H1 (cell line): Measurements from ENCODE around the gene SHLD2. TPM values are rescaled to one million over a fixed set of nuclear protein-coding genes. Genes with fewer than 3 reads are reported as not detected.

Experiments
- BCL11A ChIP-seq, 2 experiments: IDR thresholded peaks; one replicate each; pipeline ENCODE4 v1.6.1; 2011; ENCODE audit warnings: low read depth in 2 of 2, low read length in 2 of 2, mild to moderate bottlenecking in 2 of 2
- CBX8 ChIP-seq: fragments of 300-800, 300-1000 bp; sonication (generic); IDR thresholded peaks from 2 replicates; pipeline ENCODE4 v1.7.1; 2016; ENCODE audit warnings: low read depth, low read length, borderline replicate concordance
- CTBP2 ChIP-seq: IDR thresholded peaks from 2 replicates; pipeline ENCODE4 v1.7.0; 2011; ENCODE audit warnings: borderline replicate concordance, mild to moderate bottlenecking, moderate library complexity, mixed read lengths, low read length; ENCODE audit not compliant: insufficient read depth, insufficient read length
- EZH2 ChIP-seq: fragments of 200-600 bp; sonication (generic); IDR thresholded peaks from 2 replicates; pipeline ENCODE4 v1.7.1; 2012; ENCODE audit warnings: low read depth, mild to moderate bottlenecking, moderate library complexity, low read length, inconsistent platforms; ENCODE audit not compliant: severe bottlenecking
- HDAC2 ChIP-seq, 2 experiments: fragments of 300-600 bp in 1 of 2; sonication (generic) in 1 of 2; IDR thresholded peaks; 2 replicates each; pipeline ENCODE4 v1.6.1; 2011 to 2012; ENCODE audit warnings: low read depth in 2 of 2, low read length in 2 of 2, mild to moderate bottlenecking in 2 of 2, moderate library complexity in 2 of 2, borderline replicate concordance in 1 of 2, inconsistent platforms in 1 of 2
- RAD21 ChIP-seq, 2 experiments: IDR thresholded peaks in 1 of 2; conservative IDR thresholded peaks in 1 of 2; 2 replicates each; pipeline ENCODE4 v1.6.1; 2011; ENCODE audit warnings: low read depth in 2 of 2, low read length in 2 of 2, improper control_type of control experiment in 1 of 2, inconsistent platforms in 1 of 2, mild to moderate bottlenecking in 1 of 2, moderate library complexity in 1 of 2
- SIRT6 ChIP-seq: IDR thresholded peaks from one replicate; pipeline ENCODE4 v1.7.1; 2012; ENCODE audit warnings: low read length, inconsistent platforms
- SRF ChIP-seq: IDR thresholded peaks from 2 replicates; pipeline ENCODE4 v1.6.1; 2011; ENCODE audit warnings: mild to moderate bottlenecking, low read depth, low read length, moderate library complexity
- TBP ChIP-seq: IDR thresholded peaks from 2 replicates; pipeline ENCODE4 v1.6.1; 2011; ENCODE audit warnings: low read depth, low read length, improper control_type of control experiment
- polyA plus RNA-seq, 7 experiments: library from polyadenylated mRNA; depleted of rRNA in 3 of 7; stranded (reverse) in 5 of 7; unstranded in 2 of 7; fragments of >200 nt in 5 of 7; fragments of 200-250 nt in 2 of 7; gene quantifications; 1 replicate in 5 of 7; 2 replicates in 1 of 7; 4 replicates in 1 of 7; pipeline versions ENCODE4 v1.2.1 to v1.2.3, GENCODE V29; 2011 to 2013; ENCODE audit warnings: missing spikeins in 2 of 7, mixed read lengths in 2 of 7
- total RNA-seq: library from RNA; stranded (reverse); fragmentation: NEBNext Ultra II Directional; extraction: Animal tissue kit (Norgen Biotek cat#: 25700); gene quantifications from 2 replicates; pipeline ENCODE4 v1.2.1, GENCODE V29; 2021
- TF ChIP-seq, protein P1 (sequence below): fragments of 300-600 bp; sonication (generic); IDR thresholded peaks from 2 replicates; pipeline ENCODE4 v1.7.1; 2012; ENCODE audit warnings: low read length, moderate library complexity, mild to moderate bottlenecking, inconsistent platforms; ENCODE audit not compliant: insufficient replicate concordance

SHLD2 gene
- total and polyA plus RNA-seq, 2 of the 8 experiments (the other 6 are each of a cell fraction or from before 2014, with no cell fraction given) = 7.9 to 32.4 TPM

DNA sequence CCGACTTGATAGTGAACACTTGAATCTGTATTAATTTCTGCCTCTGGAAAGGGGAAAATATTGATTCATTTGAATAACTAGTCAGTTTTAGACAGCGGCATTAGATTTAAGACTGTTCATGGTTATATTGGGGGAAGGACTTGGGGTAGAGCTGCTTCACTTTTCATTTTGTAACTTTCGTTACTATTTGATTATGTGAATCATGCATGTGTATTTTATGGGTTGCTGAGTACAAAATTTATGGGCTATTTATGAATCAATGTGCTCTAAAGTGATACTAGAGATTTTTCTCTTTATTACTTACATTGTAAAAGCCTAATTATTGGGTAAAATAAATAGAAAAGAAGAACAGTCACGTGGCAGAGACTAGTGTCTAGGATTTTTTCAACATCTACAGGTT is 5.3 kb upstream of the SHLD2 start (continued):
- TF ChIP-seq, protein P1, sequence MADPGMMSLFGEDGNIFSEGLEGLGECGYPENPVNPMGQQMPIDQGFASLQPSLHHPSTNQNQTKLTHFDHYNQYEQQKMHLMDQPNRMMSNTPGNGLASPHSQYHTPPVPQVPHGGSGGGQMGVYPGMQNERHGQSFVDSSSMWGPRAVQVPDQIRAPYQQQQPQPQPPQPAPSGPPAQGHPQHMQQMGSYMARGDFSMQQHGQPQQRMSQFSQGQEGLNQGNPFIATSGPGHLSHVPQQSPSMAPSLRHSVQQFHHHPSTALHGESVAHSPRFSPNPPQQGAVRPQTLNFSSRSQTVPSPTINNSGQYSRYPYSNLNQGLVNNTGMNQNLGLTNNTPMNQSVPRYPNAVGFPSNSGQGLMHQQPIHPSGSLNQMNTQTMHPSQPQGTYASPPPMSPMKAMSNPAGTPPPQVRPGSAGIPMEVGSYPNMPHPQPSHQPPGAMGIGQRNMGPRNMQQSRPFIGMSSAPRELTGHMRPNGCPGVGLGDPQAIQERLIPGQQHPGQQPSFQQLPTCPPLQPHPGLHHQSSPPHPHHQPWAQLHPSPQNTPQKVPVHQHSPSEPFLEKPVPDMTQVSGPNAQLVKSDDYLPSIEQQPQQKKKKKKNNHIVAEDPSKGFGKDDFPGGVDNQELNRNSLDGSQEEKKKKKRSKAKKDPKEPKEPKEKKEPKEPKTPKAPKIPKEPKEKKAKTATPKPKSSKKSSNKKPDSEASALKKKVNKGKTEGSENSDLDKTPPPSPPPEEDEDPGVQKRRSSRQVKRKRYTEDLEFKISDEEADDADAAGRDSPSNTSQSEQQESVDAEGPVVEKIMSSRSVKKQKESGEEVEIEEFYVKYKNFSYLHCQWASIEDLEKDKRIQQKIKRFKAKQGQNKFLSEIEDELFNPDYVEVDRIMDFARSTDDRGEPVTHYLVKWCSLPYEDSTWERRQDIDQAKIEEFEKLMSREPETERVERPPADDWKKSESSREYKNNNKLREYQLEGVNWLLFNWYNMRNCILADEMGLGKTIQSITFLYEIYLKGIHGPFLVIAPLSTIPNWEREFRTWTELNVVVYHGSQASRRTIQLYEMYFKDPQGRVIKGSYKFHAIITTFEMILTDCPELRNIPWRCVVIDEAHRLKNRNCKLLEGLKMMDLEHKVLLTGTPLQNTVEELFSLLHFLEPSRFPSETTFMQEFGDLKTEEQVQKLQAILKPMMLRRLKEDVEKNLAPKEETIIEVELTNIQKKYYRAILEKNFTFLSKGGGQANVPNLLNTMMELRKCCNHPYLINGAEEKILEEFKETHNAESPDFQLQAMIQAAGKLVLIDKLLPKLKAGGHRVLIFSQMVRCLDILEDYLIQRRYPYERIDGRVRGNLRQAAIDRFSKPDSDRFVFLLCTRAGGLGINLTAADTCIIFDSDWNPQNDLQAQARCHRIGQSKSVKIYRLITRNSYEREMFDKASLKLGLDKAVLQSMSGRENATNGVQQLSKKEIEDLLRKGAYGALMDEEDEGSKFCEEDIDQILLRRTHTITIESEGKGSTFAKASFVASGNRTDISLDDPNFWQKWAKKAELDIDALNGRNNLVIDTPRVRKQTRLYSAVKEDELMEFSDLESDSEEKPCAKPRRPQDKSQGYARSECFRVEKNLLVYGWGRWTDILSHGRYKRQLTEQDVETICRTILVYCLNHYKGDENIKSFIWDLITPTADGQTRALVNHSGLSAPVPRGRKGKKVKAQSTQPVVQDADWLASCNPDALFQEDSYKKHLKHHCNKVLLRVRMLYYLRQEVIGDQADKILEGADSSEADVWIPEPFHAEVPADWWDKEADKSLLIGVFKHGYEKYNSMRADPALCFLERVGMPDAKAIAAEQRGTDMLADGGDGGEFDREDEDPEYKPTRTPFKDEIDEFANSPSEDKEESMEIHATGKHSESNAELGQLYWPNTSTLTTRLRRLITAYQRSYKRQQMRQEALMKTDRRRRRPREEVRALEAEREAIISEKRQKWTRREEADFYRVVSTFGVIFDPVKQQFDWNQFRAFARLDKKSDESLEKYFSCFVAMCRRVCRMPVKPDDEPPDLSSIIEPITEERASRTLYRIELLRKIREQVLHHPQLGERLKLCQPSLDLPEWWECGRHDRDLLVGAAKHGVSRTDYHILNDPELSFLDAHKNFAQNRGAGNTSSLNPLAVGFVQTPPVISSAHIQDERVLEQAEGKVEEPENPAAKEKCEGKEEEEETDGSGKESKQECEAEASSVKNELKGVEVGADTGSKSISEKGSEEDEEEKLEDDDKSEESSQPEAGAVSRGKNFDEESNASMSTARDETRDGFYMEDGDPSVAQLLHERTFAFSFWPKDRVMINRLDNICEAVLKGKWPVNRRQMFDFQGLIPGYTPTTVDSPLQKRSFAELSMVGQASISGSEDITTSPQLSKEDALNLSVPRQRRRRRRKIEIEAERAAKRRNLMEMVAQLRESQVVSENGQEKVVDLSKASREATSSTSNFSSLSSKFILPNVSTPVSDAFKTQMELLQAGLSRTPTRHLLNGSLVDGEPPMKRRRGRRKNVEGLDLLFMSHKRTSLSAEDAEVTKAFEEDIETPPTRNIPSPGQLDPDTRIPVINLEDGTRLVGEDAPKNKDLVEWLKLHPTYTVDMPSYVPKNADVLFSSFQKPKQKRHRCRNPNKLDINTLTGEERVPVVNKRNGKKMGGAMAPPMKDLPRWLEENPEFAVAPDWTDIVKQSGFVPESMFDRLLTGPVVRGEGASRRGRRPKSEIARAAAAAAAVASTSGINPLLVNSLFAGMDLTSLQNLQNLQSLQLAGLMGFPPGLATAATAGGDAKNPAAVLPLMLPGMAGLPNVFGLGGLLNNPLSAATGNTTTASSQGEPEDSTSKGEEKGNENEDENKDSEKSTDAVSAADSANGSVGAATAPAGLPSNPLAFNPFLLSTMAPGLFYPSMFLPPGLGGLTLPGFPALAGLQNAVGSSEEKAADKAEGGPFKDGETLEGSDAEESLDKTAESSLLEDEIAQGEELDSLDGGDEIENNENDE = no peak
- TF ChIP-seq EZH2 (no peak), SIRT6 (no peak), SRF (no peak), TBP (no peak), CTBP2 (no peak), CBX8 (no peak), RAD21 (IDR thresholded peaks at IDR 0.05 in 1 of 2, conservative IDR thresholded peaks at IDR 0.05 in 1 of 2; ENCODE audit: low read depth in 2 of 2, low read length in 2 of 2) (no peak), HDAC2 (IDR thresholded peaks at IDR 0.05; ENCODE audit: borderline replicate concordance in 1 of 2, low read depth in 2 of 2, low read length in 2 of 2) (no peak), BCL11A (IDR thresholded peaks at IDR 0.05; ENCODE audit: low read depth in 2 of 2, low read length in 2 of 2) (no peak)
